ENCODE measurements around the gene CASP5. TPM values are rescaled to one million over a fixed set of nuclear protein-coding genes. Genes with fewer than 3 reads are reported as not detected.

Gene CASP5
- total RNA-seq, 2 donors from 2014 or later: not detected

DNA sequence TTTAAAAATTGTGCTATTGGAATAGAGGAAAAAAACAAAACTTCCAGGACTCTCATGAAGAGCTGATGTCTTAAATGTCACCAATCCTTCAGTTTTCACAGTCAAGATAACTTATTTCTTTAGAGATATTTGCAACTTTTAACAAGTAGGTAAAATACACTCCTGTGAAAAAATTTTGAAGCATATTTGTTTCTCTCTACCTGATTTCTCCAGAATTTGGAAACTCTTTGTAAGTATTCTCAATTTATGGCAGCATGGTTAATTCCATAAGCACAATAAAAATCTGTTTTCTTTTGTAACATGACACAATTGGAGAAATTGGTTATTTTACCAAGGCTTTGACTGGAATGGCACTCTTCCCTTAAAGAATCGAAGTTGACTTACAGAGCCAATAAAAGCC is 58.7 kb downstream of the CASP5 start:
- no peaks in the 10 kb centered on the region for H3K27me3 ChIP-seq
- no peak for TF ChIP-seq POLR2A (IDR thresholded peaks at IDR 0.05)
- TF ChIP-seq, protein P1, sequence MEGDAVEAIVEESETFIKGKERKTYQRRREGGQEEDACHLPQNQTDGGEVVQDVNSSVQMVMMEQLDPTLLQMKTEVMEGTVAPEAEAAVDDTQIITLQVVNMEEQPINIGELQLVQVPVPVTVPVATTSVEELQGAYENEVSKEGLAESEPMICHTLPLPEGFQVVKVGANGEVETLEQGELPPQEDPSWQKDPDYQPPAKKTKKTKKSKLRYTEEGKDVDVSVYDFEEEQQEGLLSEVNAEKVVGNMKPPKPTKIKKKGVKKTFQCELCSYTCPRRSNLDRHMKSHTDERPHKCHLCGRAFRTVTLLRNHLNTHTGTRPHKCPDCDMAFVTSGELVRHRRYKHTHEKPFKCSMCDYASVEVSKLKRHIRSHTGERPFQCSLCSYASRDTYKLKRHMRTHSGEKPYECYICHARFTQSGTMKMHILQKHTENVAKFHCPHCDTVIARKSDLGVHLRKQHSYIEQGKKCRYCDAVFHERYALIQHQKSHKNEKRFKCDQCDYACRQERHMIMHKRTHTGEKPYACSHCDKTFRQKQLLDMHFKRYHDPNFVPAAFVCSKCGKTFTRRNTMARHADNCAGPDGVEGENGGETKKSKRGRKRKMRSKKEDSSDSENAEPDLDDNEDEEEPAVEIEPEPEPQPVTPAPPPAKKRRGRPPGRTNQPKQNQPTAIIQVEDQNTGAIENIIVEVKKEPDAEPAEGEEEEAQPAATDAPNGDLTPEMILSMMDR (IDR thresholded peaks at IDR 0.05): no peak
- intact Hi-C loops (cut with DNase I): no loop called here
- WGBS, 2 donors: 87 to 90% methylated on average over 1 of the region's 1 CpG
- peaks cover 34% of the 10 kb centered on the region for H3K4me1 ChIP-seq
- H3K36me3 ChIP-seq (replicated peaks in 1 of 2; ENCODE audit: insufficient read depth in 1 of 2, low read depth in 2 of 2): no peaks in the 10 kb centered on the region
- H3K27ac ChIP-seq: no peak overlapping the region
- no peak overlapping the region for H3K4me3 ChIP-seq
- no peaks in the 10 kb centered on the region for H3K9me3 ChIP-seq
- DNase-seq (no peak), ATAC-seq (no peak)

DNA sequence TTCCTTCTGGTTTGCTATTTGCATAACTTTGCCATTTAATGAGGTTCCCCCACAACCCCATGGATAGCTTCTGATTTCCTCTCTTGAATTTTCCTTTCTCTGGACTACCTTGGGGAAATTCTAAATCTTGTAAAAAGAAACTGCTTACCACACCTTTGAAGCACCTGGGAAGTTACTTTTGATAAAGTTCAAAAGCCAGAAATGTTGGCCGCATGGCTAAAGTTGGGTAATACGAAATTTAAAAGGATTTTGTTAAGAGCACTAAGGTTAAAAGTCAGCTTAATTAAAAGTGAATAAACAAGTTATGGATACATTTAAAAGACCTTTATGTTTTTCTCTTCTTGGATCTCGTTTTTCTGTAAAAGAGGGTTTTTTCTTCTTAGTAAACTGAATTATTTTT is 60.1 kb downstream of the CASP5 start:
- Histone ChIP-seq H3K36me3 (replicated peaks in 1 of 2; ENCODE audit: insufficient read depth in 1 of 2, low read depth in 2 of 2) (no peaks in the 10 kb centered on the region), H3K4me1 (peaks cover 29% of the 10 kb centered on the region), H3K27me3 (no peaks in the 10 kb centered on the region), H3K27ac (no peak overlapping the region), H3K9me3 (no peaks in the 10 kb centered on the region), H3K4me3 (no peak overlapping the region)
- no peak for ATAC-seq
- intact Hi-C loops (cut with DNase I): no loop called here
- no peak for DNase-seq
- WGBS, 2 donors: 92 to 94% methylated on average over 3 of the region's 3 CpGs
- TF ChIP-seq, protein P1 (IDR thresholded peaks at IDR 0.05): no peak
- no peak for TF ChIP-seq POLR2A (IDR thresholded peaks at IDR 0.05)

DNA sequence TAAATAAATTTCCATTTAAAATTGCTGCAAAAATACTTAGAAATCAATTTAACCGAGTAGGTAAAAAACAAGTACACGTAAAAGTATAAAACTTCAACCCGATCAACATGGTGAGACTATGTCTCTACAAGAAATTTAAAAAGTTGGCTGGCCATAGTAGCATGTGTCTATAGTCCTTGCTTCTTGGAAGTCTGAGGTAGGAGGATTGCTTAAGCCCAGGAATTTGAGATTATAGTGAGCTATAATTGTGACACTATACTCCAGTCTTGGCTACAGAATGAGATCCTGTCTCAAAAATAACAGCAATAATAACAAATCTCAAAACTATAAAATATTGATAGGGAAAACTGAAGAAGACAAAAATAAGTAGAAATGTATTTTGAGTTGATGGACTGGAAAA is 65.7 kb downstream of the CASP5 start:
- no peak overlapping the region for H3K27ac ChIP-seq
- ATAC-seq: no peak
- DNase-seq: no peak
- no peak overlapping the region for H3K4me3 ChIP-seq
- H3K9me3 ChIP-seq: no peaks in the 10 kb centered on the region
- peaks cover 9% of the 10 kb centered on the region for H3K4me1 ChIP-seq
- TF ChIP-seq, protein P1 (IDR thresholded peaks at IDR 0.05): no peak
- TF ChIP-seq POLR2A (IDR thresholded peaks at IDR 0.05): no peak
- H3K27me3 ChIP-seq: no peaks in the 10 kb centered on the region
- WGBS, 2 donors: 62 to 100% methylated on average over 3 of the region's 3 CpGs
- H3K36me3 ChIP-seq (replicated peaks in 1 of 2; ENCODE audit: insufficient read depth in 1 of 2, low read depth in 2 of 2): peaks cover 0 to 12% of the 10 kb centered on the region in 2 donors
- intact Hi-C loops (cut with DNase I): no loop called here

DNA sequence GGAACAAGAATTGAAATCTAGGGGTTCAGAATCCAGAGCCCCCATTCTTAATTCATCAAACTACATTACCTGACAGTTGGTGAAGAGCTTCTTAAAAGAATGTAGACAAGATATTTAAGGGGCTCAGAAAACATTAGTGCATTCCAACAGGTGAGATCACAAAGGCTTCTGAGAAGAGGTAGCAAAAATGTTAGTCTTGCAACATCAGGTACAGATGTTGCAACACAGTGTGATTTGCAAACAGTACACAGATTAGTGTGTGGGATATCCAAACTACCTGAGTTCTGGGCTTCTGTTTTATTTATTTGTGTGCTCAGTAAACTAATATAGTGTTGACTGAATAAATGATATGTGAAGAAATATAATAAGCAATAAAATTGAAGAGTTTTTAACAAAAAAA is 66.4 kb downstream of the CASP5 start:
- H3K27me3 ChIP-seq: no peaks in the 10 kb centered on the region
- H3K9me3 ChIP-seq: no peaks in the 10 kb centered on the region
- no peak overlapping the region for H3K4me3 ChIP-seq
- intact Hi-C loops (cut with DNase I): no loop called here
- DNase-seq (peak in 2 of 4 donors; percentile 14 to 22), ATAC-seq (peak; percentile 79)
- peaks cover 0 to 17% of the 10 kb centered on the region in 2 donors for H3K36me3 ChIP-seq (replicated peaks in 1 of 2; ENCODE audit: insufficient read depth in 1 of 2, low read depth in 2 of 2)
- no peak overlapping the region for H3K27ac ChIP-seq
- H3K4me1 ChIP-seq: peaks cover 9% of the 10 kb centered on the region
- TF ChIP-seq, protein P1 (IDR thresholded peaks at IDR 0.05): no peak
- no peak for TF ChIP-seq POLR2A (IDR thresholded peaks at IDR 0.05)

DNA sequence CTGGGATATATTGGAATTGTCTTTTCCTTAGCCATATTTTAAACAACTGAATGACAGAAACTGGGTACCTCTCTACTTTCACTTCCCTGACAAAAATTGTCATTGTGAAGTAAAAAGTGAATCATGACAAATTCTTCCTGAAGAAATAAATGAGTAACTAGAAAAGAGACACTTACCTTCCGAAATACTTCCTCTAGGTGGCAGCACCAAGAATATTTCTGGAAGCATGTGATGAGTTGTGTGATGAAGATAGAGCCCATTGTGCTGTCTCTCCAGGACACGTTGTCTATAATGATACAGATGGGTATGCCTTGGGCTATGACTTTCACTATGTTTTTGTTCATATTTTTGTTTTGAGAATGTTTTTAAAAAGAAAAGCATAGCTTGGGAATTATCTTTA is 76.1 kb downstream of the CASP5 start:
- ATAC-seq (peak; percentile 53), DNase-seq (peak in 1 of 4 donors; percentile 38)
- intact Hi-C loops (cut with DNase I): no loop called here
- 14 to 16% methylated on average over 2 of the region's 2 CpGs for WGBS, 2 donors
- H3K27ac ChIP-seq: no peak overlapping the region
- TF ChIP-seq, protein P1 (IDR thresholded peaks at IDR 0.05): peak in 6 of 7 experiments; percentile 34 to 53 (median 47)
- TF ChIP-seq POLR2A (IDR thresholded peaks at IDR 0.05): no peak
- no peaks in the 10 kb centered on the region for H3K9me3 ChIP-seq
- no peaks in the 10 kb centered on the region for H3K4me1 ChIP-seq
- no peak overlapping the region for H3K4me3 ChIP-seq
- H3K36me3 ChIP-seq (replicated peaks in 1 of 2; ENCODE audit: insufficient read depth in 1 of 2, low read depth in 2 of 2): peaks cover 0 to 29% of the 10 kb centered on the region in 2 donors
- H3K27me3 ChIP-seq: no peaks in the 10 kb centered on the region
